Measurements from ENCODE around the gene ACSBG1.

DNA sequence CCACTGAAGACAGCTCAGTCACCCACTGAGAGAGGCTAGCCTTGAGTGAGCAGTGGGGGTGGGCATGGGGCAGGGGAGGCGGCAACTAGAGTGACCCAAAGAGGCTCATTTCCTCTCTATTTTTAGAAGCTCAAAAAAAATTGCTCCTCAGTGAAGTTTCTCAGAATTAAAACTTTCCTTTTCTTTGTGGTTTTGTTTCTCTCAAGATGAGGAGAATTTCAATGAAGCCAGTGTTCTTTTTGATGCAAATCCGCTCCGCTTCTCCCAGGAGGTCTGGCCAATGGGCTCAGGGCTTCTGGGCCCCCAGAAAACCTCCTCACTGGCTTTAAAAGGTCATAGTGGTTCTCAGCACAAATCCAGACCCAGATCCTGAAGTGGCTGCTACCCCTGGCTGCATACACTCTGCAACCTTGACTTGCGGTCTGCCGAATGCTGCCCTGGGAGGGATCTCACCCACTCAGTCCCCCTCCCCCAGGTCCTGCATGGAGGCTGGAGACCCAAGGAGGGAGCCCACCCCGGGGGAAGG is at the start of gene ACSBG1:
- TF ChIP-seq, protein P1, sequence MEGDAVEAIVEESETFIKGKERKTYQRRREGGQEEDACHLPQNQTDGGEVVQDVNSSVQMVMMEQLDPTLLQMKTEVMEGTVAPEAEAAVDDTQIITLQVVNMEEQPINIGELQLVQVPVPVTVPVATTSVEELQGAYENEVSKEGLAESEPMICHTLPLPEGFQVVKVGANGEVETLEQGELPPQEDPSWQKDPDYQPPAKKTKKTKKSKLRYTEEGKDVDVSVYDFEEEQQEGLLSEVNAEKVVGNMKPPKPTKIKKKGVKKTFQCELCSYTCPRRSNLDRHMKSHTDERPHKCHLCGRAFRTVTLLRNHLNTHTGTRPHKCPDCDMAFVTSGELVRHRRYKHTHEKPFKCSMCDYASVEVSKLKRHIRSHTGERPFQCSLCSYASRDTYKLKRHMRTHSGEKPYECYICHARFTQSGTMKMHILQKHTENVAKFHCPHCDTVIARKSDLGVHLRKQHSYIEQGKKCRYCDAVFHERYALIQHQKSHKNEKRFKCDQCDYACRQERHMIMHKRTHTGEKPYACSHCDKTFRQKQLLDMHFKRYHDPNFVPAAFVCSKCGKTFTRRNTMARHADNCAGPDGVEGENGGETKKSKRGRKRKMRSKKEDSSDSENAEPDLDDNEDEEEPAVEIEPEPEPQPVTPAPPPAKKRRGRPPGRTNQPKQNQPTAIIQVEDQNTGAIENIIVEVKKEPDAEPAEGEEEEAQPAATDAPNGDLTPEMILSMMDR (IDR thresholded peaks at IDR 0.05 in 8 of 11, conservative IDR thresholded peaks at IDR 0.05 in 3 of 11): no peak
- TF ChIP-seq POLR2A (IDR thresholded peaks at IDR 0.05): no peak

Data from spleen (tissue), 7 donors.